Adrenal gland (tissue), 12 donors: ENCODE measurements around the gene JADE3. TPM values are rescaled to one million over a fixed set of nuclear protein-coding genes. Genes with fewer than 3 reads are reported as not detected.

ENCODE experiments used
- DNase-seq, 7 donors: peaks; one replicate each; pipeline ENCODE4 v3.0.0-alpha.2; 2019 to 2020
- H3K27ac ChIP-seq, 5 donors: fragments of 200-600 bp; sonication (generic) in 4 of 5; 1 replicate in 3 of 5; 2 replicates in 2 of 5; pipeline versions ENCODE4 v1.5.1 to v1.8.0; 2016 to 2020; ENCODE audit warnings: mild to moderate bottlenecking in 1 of 5
- H3K27me3 ChIP-seq: fragments of 200-600 bp; 2 replicates; pipeline ENCODE4 v1.8.0; 2021
- H3K36me3 ChIP-seq, 2 donors: fragments of 200-600 bp; replicated peaks in 1 of 2; 1 replicate in 1 of 2; 2 replicates in 1 of 2; pipeline versions ENCODE4 v1.5.1 to v1.8.0; 2018 to 2022
- H3K4me1 ChIP-seq, 2 donors: fragments of 200-600 bp; replicated peaks in 1 of 2; 1 replicate in 1 of 2; 2 replicates in 1 of 2; pipeline versions ENCODE4 v1.5.1 to v1.8.0; 2018 to 2021
- H3K4me3 ChIP-seq, 4 donors: fragments of 200-600 bp; sonication (generic) in 3 of 4; one replicate each; pipeline ENCODE4 v1.5.1; 2016 to 2018
- H3K9me3 ChIP-seq, 3 donors: fragments of 200-600 bp; sonication (generic) in 1 of 3; replicated peaks in 1 of 3; 1 replicate in 2 of 3; 2 replicates in 1 of 3; pipeline versions ENCODE4 v1.5.1 to v1.8.0; 2016 to 2021
- POLR2A ChIP-seq, 2 donors: fragments of 450-650 bp; IDR thresholded peaks; one replicate each; pipeline ENCODE4 v1.6.1; 2017; ENCODE audit warnings: antibody characterized with exemption in 2 of 2, mild to moderate bottlenecking in 2 of 2, moderate library complexity in 1 of 2
- WGBS, 4 donors: extraction: QIAGEN DNeasy Blood & Tissue Kit in 2 of 4; methylation state at CpG; one replicate each; pipeline versions ENCODE4 v1.1.5 to v1.1.7; 2013 to 2017; 5-methylcytosine and 5-hydroxymethylcytosine counted together
- intact Hi-C, 2 donors: fragments of 100-400 bp; cut with DNase I; formaldehyde crosslinking; loops; one replicate each; pipeline versions ENCODE4 v1.14.1 to v1.15.0; 2022 to 2023
- polyA plus RNA-seq, 3 donors: library from polyadenylated mRNA; stranded (reverse); fragments of 200-250 nt in 2 of 3; fragments of 350-450 nt in 1 of 3; fragmentation: Illumina TruSeq in 1 of 3; extraction: RNeasy Lipid Tissue Mini Kit (QIAGEN cat#74804) in 1 of 3; gene quantifications; one replicate each; pipeline ENCODE4 v1.2.3, GENCODE V29; 2013 to 2014
- total RNA-seq, 9 donors: library from RNA; depleted of rRNA in 4 of 9; stranded (reverse); fragments of >200 nt in 4 of 9; fragments of 120-200 nt in 1 of 9; fragmentation: NEBNext Ultra II Directional in 1 of 9; extraction: Animal tissue kit (Norgen Biotek cat#: 25700) in 1 of 9; gene quantifications; one replicate each; pipeline versions ENCODE4 v1.1.0 to v1.2.4, GENCODE V29; 2013 to 2023
- TF ChIP-seq, protein P1 (sequence below), 6 experiments: fragments of 450-650 bp in 4 of 6; fragments of 200-600 bp in 2 of 6; sonication (generic) in 1 of 6; IDR thresholded peaks; 1 replicate in 5 of 6; 2 replicates in 1 of 6; pipeline versions ENCODE4 v1.5.1 to v1.8.0; 2016 to 2021; ENCODE audit warnings: antibody characterized with exemption in 6 of 6, mild to moderate bottlenecking in 2 of 6, moderate library complexity in 1 of 6
- donor health status: healthy with polysubstance abuse.
- donor health status: Bipolar disorder and iron deficiency.
- donor health status: DM: yes; HTN: yes; CAD: no.
- donor health status: DM: no; HTN: no; CAD: no.
- donor health status: DM: no; HTN: no; CAD: no.
- donor health status: DM: yes; HTN: yes; CAD: no.

The JADE3 gene
- total and polyA plus RNA-seq, 12 donors: 2.8 to 39.5 (median 19.0) TPM

- no peak overlapping the region for H3K4me3 ChIP-seq
- no peaks in the 10 kb centered on the region for H3K36me3 ChIP-seq
- peak; percentile 24 to 56 (median 50) for DNase-seq
- peak overlapping the region in 2 of 5 donors; percentile 1 to 27 for H3K27ac ChIP-seq
- peaks cover 0 to 4% (median 0%) of the 10 kb centered on the region in 3 donors for H3K9me3 ChIP-seq
- intact Hi-C loops: no loop called here
- H3K27me3 ChIP-seq: no peaks in the 10 kb centered on the region
- 28 to 47% (median 36%) methylated on average over 4 to 5 of the region's 5 CpGs for WGBS, 4 donors
- TF ChIP-seq, protein P1, sequence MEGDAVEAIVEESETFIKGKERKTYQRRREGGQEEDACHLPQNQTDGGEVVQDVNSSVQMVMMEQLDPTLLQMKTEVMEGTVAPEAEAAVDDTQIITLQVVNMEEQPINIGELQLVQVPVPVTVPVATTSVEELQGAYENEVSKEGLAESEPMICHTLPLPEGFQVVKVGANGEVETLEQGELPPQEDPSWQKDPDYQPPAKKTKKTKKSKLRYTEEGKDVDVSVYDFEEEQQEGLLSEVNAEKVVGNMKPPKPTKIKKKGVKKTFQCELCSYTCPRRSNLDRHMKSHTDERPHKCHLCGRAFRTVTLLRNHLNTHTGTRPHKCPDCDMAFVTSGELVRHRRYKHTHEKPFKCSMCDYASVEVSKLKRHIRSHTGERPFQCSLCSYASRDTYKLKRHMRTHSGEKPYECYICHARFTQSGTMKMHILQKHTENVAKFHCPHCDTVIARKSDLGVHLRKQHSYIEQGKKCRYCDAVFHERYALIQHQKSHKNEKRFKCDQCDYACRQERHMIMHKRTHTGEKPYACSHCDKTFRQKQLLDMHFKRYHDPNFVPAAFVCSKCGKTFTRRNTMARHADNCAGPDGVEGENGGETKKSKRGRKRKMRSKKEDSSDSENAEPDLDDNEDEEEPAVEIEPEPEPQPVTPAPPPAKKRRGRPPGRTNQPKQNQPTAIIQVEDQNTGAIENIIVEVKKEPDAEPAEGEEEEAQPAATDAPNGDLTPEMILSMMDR (IDR thresholded peaks at IDR 0.05): no peak
- TF ChIP-seq POLR2A (IDR thresholded peaks at IDR 0.05): no peak
- H3K4me1 ChIP-seq: no peaks in the 10 kb centered on the region
These were observed 135.8 kb downstream of the JADE3 start for GRCh38 chrX:47047989-47048388.

DNA sequence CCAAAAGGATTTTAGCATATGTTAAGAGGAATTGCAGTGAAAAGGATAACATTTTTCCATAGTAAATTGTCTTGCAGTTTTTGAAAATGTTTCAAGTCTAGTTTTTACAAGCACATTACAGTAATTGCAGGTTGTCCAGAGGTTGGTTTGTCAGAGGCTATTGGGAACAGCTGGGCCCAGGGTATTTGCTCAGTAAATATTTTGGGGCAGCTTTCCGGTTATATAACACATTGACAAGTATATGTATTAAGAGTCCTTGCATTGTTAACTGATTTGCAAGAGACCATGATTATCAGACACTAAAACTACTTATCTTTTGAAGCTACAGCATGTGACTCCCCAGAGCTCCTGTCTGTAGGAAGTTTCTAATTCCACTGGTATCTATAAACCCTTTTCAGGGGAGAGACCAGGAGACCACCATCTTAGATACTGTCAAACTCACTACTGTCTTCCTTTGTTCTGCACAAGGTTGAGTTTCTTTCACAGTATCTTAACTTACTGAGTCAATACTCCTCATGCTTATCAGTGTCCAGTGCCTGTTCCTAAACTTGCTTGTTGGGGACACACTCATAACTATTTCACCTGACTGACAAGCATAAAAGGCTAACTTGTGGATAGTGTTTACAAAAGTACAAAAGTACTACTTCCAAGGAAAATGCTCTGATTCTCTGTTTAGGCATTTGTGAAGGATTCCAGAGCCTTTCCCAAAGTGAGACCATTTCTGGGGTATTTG lies 147.1 kb downstream of the JADE3 start:
- DNase-seq: no peak
- WGBS, 4 donors: 65 to 88% (median 78%) methylated on average over 1 of the region's 1 CpG
- H3K9me3 ChIP-seq: no peaks in the 10 kb centered on the region
- intact Hi-C loops: no loop called here
- TF ChIP-seq, protein P1 (IDR thresholded peaks at IDR 0.05): no peak
- no peak for TF ChIP-seq POLR2A (IDR thresholded peaks at IDR 0.05)
- no peaks in the 10 kb centered on the region for H3K27me3 ChIP-seq
- H3K27ac ChIP-seq: no peak overlapping the region
- H3K4me3 ChIP-seq: no peak overlapping the region
- H3K36me3 ChIP-seq: no peaks in the 10 kb centered on the region
- no peaks in the 10 kb centered on the region for H3K4me1 ChIP-seq

GRCh38 chrX:47060708-47061107 lies 148.5 kb downstream of the JADE3 start:
- intact Hi-C loops: no loop called here
- no peak for TF ChIP-seq POLR2A (IDR thresholded peaks at IDR 0.05)
- TF ChIP-seq, protein P1 (IDR thresholded peaks at IDR 0.05): no peak
- no peaks in the 10 kb centered on the region for H3K4me1 ChIP-seq
- H3K27ac ChIP-seq: no peak overlapping the region
- H3K36me3 ChIP-seq: no peaks in the 10 kb centered on the region
- no peak for DNase-seq
- H3K4me3 ChIP-seq: no peak overlapping the region
- no peaks in the 10 kb centered on the region for H3K9me3 ChIP-seq
- whole genome bisulfite sequencing, 4 donors: 65 to 84% (median 78%) methylated on average over 2 of the region's 2 CpGs
- peaks cover 7% of the 10 kb centered on the region for H3K27me3 ChIP-seq

DNA sequence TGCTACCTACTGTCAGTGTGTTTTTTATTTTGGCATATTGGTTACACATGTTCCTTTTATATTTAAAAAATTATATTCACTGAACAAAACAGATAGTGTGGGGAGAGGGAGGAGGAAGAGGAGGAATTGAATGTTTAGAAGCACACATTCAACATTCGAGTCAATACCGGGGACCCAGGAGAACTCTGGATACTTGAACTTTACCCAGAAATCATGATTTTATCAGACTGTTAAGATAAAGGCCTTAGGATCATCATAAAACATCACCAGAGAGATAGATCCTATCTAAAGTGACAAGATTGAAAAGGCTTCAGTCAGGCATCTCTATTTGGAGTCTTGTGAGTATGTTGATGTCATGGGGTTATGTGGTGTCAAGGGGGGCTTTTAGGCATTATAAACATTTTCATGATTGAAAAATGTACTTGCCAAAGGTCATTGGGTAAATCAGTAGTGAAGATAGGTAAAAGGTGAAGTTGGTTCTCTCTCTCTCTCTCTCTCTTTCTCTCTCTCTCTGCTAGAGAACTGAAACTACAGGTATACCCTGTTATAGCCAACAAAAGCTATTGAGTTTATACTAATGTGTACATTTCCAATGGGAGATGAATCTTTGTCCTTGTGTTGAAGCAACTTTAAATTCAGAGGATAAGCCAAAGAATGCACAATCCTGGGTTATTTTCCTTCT lies 149.2 kb downstream of the JADE3 start:
- H3K27me3 ChIP-seq: peaks cover 7% of the 10 kb centered on the region
- H3K4me3 ChIP-seq: no peak overlapping the region
- intact Hi-C loops: no loop called here
- no peaks in the 10 kb centered on the region for H3K9me3 ChIP-seq
- no peak for TF ChIP-seq POLR2A (IDR thresholded peaks at IDR 0.05)
- TF ChIP-seq, protein P1 (IDR thresholded peaks at IDR 0.05): no peak
- H3K36me3 ChIP-seq: no peaks in the 10 kb centered on the region
- H3K27ac ChIP-seq: no peak overlapping the region
- DNase-seq: no peak
- 28 to 61% (median 48%) methylated on average over 2 of the region's 2 CpGs for WGBS, 4 donors
- H3K4me1 ChIP-seq: no peaks in the 10 kb centered on the region
